ENCODE results near the gene ARMC5.

- TF ChIP-seq RAD21 (CRISPR knock-in tag; conservative IDR thresholded peaks at IDR 0.05 in 1 of 2, IDR thresholded peaks at IDR 0.05 in 1 of 2) (no peak), ZNF239 (CRISPR knock-in tag; IDR thresholded peaks at IDR 0.05) (no peak), RCOR1 (IDR thresholded peaks at IDR 0.05; ENCODE audit: borderline replicate concordance in 1 of 2, low read depth in 2 of 2, low read length in 2 of 2) (no peak), ZBTB1 (CRISPR knock-in tag; IDR thresholded peaks at IDR 0.05; ENCODE audit: borderline replicate concordance, low read depth) (no peak), CEBPB (tag; IDR thresholded peaks at IDR 0.05) (no peak), NR2C2 (CRISPR knock-in tag; IDR thresholded peaks at IDR 0.05) (no peak), NR2C2 (tag; IDR thresholded peaks at IDR 0.05) (no peak), MBD2 (IDR thresholded peaks at IDR 0.05; ENCODE audit: borderline replicate concordance, low read depth) (no peak), NFIC (IDR thresholded peaks at IDR 0.05) (no peak), POLR2A (conservative IDR thresholded peaks at IDR 0.05) (no peak), CTCF (IDR thresholded peaks at IDR 0.05 in 2 of 3, conservative IDR thresholded peaks at IDR 0.05 in 1 of 3; ENCODE audit: insufficient read depth in 2 of 3, low read depth in 1 of 3, low read length in 3 of 3) (no peak), HDGF (IDR thresholded peaks at IDR 0.05) (no peak), ETV6 (IDR thresholded peaks at IDR 0.05; ENCODE audit: borderline replicate concordance in 1 of 2, low read depth in 2 of 2, low read length in 1 of 2) (no peak), ETV6 (CRISPR knock-in tag; IDR thresholded peaks at IDR 0.05; ENCODE audit: borderline replicate concordance) (no peak), NR4A1 (CRISPR knock-in tag; IDR thresholded peaks at IDR 0.05) (no peak), NR4A1 (tag; IDR thresholded peaks at IDR 0.05) (no peak)
Observed at GRCh38 chr16:31441956-31442355, 17.3 kb upstream of the ARMC5 start.
